Measurements from ENCODE around the gene CCDC167. TPM values are rescaled to one million over a fixed set of nuclear protein-coding genes. Genes with fewer than 3 reads are reported as not detected.

The CCDC167 gene
- total and polyA plus RNA-seq, 12 donors: 17.5 to 103 (median 24.2) TPM

DNA sequence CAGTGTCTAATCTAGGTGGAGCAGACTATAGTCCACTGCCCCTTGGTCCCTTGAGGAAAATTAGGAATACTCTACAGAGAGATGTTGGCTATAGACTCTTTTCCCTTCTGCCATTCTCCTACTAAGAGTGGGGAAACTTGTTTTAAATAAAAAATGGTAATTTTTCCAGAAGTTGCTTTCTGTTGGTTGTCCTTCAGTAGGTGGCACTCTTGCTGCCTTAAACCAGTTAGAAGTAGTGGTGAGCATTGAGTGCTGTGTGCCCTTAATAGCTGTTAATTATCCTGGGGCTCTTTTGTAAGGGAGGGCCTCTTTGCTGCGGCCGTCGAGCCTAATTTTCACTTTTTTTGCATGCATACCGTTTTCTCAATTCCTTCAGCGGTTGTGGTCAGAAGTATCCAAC is 63.9 kb downstream of the CCDC167 start:
- Histone ChIP-seq H3K4me3 (no peak overlapping the region), H3K27ac (no peak overlapping the region), H3K27me3 (no peaks in the 10 kb centered on the region), H3K36me3 (peaks cover 0 to 58% (median 23%) of the 10 kb centered on the region in 9 donors), H3K4me1 (peaks cover 0 to 50% (median 25%) of the 10 kb centered on the region in 9 donors), H3K9me3 (no peaks in the 10 kb centered on the region)
- 83 to 85% methylated on average over 5 of the region's 5 CpGs for WGBS, 2 donors
- intact Hi-C loops (cut with DNase I): no loop called here
- DNase-seq: no peak
- TF ChIP-seq CTCF (IDR thresholded peaks at IDR 0.05): no peak
- ATAC-seq: no peak

DNA sequence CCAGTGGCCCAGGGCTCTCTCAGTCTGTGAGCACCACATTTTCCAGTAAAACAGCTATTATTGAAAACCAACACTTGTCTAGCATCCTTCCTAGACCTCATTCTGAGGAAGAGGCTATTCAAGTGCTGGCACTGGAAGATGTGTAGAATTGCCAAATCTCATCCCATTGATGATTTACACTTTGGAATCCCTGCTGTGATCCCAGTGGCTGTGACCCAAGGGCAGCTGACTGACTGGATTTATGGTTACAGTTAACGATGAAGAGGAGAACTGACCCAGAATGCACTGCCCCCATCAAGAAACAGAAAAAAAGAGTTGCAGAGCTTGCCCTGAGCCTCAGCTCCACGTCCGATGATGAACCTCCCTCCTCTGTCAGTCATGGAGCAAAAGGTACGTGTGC is 64.3 kb downstream of the CCDC167 start:
- Histone ChIP-seq H3K4me3 (no peak overlapping the region), H3K27me3 (no peaks in the 10 kb centered on the region), H3K27ac (no peak overlapping the region), H3K9me3 (no peaks in the 10 kb centered on the region), H3K4me1 (peaks cover 0 to 50% (median 25%) of the 10 kb centered on the region in 9 donors), H3K36me3 (peaks cover 0 to 53% (median 23%) of the 10 kb centered on the region in 9 donors)
- ATAC-seq: no peak
- 83 to 84% methylated on average over 4 of the region's 4 CpGs for WGBS, 2 donors
- no peak for DNase-seq
- TF ChIP-seq CTCF (IDR thresholded peaks at IDR 0.05): no peak
- intact Hi-C loops (cut with DNase I): no loop called here

DNA sequence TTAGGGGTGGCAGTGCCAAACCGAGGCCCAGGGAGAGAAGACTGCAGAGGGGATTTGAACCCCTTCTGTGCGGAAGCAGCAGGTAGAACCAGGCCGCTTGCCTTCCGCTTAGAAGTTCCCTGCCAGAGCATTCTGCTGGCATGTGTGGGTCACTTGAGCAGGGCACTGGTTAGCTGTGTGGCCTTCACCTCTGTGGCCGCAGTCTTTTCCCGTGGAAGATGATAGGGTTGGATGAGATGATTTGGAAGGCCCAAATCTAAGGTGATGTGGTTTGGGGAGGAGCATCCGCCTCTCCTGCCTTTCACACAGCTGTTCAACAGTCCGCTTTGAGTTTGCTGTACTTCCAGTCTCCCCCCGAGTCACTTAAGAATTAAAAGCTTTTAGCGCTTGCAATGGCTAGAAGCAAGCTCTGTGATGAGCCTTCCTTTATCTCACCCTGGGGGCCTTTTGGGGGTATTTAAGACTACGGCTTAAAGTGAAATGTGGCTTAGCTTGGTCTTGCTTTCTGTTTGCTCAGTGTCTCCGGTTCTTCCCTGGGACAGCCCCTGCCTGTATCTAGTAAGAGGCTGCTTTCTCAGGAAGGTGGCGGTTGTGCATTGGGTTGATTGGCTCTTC is 65.9 kb downstream of the CCDC167 start:
- DNase-seq: no peak
- WGBS, 2 donors: 8 to 10% methylated on average over 13 of the region's 13 CpGs
- H3K9me3 ChIP-seq: no peaks in the 10 kb centered on the region
- H3K36me3 ChIP-seq: peaks cover 0 to 37% (median 23%) of the 10 kb centered on the region in 9 donors
- H3K27ac ChIP-seq: peak overlapping the region; percentile 76 to 98 (median 94)
- no peak for TF ChIP-seq CTCF (IDR thresholded peaks at IDR 0.05)
- H3K4me3 ChIP-seq: peak overlapping the region; percentile 70 to 99 (median 92)
- H3K27me3 ChIP-seq: peaks cover 0 to 6% (median 0%) of the 10 kb centered on the region in 7 donors
- intact Hi-C loops (cut with DNase I): no loop called here
- ATAC-seq: peak in 3 of 8 donors; percentile 8 to 30 (median 24)
- peaks cover 0 to 35% (median 17%) of the 10 kb centered on the region in 9 donors for H3K4me1 ChIP-seq

Other genes with a start within 250 kb of the CCDC167 start
- gene TBC1D22B, start 242.1 kb downstream of the CCDC167 start, total RNA-seq: 1 to 10 TPM; 5.4 to 8.1 (median 6.6) TPM
- 1 to 10 TPM; 5.0 to 5.8 TPM for gene TBC1D22B, start 242.1 kb downstream of the CCDC167 start, polyA plus RNA-seq
- gene TMEM217, start 241.7 kb downstream of the CCDC167 start, total RNA-seq: 1 to 10 TPM in 1 of 10 donors, under 1 TPM in 7, not detected in 2; 0.20 to 1.1 (median 0.41) TPM
- under 1 TPM; 0.29 to 0.64 TPM for gene TMEM217, start 241.7 kb downstream of the CCDC167 start, polyA plus RNA-seq
- gene RNF8, start 145.9 kb downstream of the CCDC167 start, total RNA-seq: 10 to 100 TPM; 12.9 to 17.5 (median 15.0) TPM
- 10 to 100 TPM in 1 of 2 donors, 1 to 10 TPM in 1; 9.5 to 10.8 TPM for gene RNF8, start 145.9 kb downstream of the CCDC167 start, polyA plus RNA-seq
- gene CMTR1, start 66.7 kb downstream of the CCDC167 start, total RNA-seq: 10 to 100 TPM; 22.6 to 37.0 (median 33.5) TPM
- gene CMTR1, start 66.7 kb downstream of the CCDC167 start, polyA plus RNA-seq: 10 to 100 TPM; 13.1 to 19.7 TPM
- 10 to 100 TPM in 1 of 10 donors, 1 to 10 TPM in 9; 1.1 to 12.0 (median 2.0) TPM for gene MDGA1, start 198.0 kb upstream of the CCDC167 start, total RNA-seq
- gene MDGA1, start 198.0 kb upstream of the CCDC167 start, polyA plus RNA-seq: 1 to 10 TPM in 1 of 2 donors, under 1 TPM in 1; 0.36 to 1.6 TPM